ENCODE measurements around the gene STOML1.

The STOML1 gene

GRCh38 chr15:73930371-73930770, 61.7 kb downstream of the STOML1 start:
- no peak overlapping the region for H3K4me3 ChIP-seq (ENCODE audit: low read depth, low read length)
- no peaks in the 10 kb centered on the region for H3K27me3 ChIP-seq (replicated peaks)
- H3K27ac ChIP-seq: peak overlapping the region; percentile 62
- in situ Hi-C loops (cut with HindIII; ENCODE audit: low pct_ligation_motif_present, low sequenced_read_pairs): no loop called here
- H3K36me3 ChIP-seq (replicated peaks): peaks cover 2% of the 10 kb centered on the region
- DNase-seq: peak; percentile 83
- no peak for TF ChIP-seq CTCF (IDR thresholded peaks at IDR 0.05; ENCODE audit: low read depth, low read length, missing control alignments)

- Histone ChIP-seq H3K4me3 (ENCODE audit: low read depth, low read length) (peak overlapping the region; percentile 71), H3K36me3 (replicated peaks) (peaks cover 2% of the 10 kb centered on the region), H3K27me3 (replicated peaks) (no peaks in the 10 kb centered on the region), H3K27ac (no peak overlapping the region)
- TF ChIP-seq CTCF (IDR thresholded peaks at IDR 0.05; ENCODE audit: low read depth, low read length, missing control alignments): no peak
- in situ Hi-C loops (cut with HindIII; ENCODE audit: low pct_ligation_motif_present, low sequenced_read_pairs): no loop called here
- DNase-seq: no peak
Measured at GRCh38 chr15:73928971-73929627, 63.0 kb downstream of the STOML1 start.

All from brain microvascular endothelial cell (primary cell).